Mucosa of rectum (tissue), 2 donors: ENCODE measurements around the gene TNIP1.

Experiments
- H3K27ac ChIP-seq, 2 donors: one replicate each; pipeline ENCODE4 v1.7.0; 2013; ENCODE audit warnings: inconsistent platforms in 2 of 2, low read depth in 2 of 2, low read length in 2 of 2
- H3K27me3 ChIP-seq, 2 donors: one replicate each; pipeline ENCODE4 v1.7.0; 2013; ENCODE audit warnings: low read length in 2 of 2; ENCODE audit not compliant: control insufficient read depth in 2 of 2, insufficient read depth in 2 of 2
- H3K36me3 ChIP-seq, 2 donors: one replicate each; pipeline ENCODE4 v1.7.0; 2013; ENCODE audit warnings: low read length in 2 of 2; ENCODE audit not compliant: control insufficient read depth in 2 of 2, insufficient read depth in 2 of 2
- H3K4me1 ChIP-seq, 2 donors: one replicate each; pipeline ENCODE4 v1.7.0; 2013; ENCODE audit warnings: low read length in 2 of 2, mild to moderate bottlenecking in 1 of 2; ENCODE audit not compliant: control insufficient read depth in 2 of 2, insufficient read depth in 2 of 2
- H3K4me3 ChIP-seq, 2 donors: one replicate each; pipeline ENCODE4 v1.7.0; 2013; ENCODE audit warnings: low read length in 2 of 2
- H3K9ac ChIP-seq, 2 donors: one replicate each; pipeline ENCODE4 v1.7.0; 2013; ENCODE audit warnings: low read length in 2 of 2, low read depth in 1 of 2, mild to moderate bottlenecking in 1 of 2
- H3K9me3 ChIP-seq, 2 donors: one replicate each; pipeline ENCODE4 v1.7.0; 2013; ENCODE audit warnings: low read length in 2 of 2; ENCODE audit not compliant: control insufficient read depth in 2 of 2
- donor health status: healthy.
- donor health status: Normal muscosa, but diverticular disease.

Gene TNIP1

DNA sequence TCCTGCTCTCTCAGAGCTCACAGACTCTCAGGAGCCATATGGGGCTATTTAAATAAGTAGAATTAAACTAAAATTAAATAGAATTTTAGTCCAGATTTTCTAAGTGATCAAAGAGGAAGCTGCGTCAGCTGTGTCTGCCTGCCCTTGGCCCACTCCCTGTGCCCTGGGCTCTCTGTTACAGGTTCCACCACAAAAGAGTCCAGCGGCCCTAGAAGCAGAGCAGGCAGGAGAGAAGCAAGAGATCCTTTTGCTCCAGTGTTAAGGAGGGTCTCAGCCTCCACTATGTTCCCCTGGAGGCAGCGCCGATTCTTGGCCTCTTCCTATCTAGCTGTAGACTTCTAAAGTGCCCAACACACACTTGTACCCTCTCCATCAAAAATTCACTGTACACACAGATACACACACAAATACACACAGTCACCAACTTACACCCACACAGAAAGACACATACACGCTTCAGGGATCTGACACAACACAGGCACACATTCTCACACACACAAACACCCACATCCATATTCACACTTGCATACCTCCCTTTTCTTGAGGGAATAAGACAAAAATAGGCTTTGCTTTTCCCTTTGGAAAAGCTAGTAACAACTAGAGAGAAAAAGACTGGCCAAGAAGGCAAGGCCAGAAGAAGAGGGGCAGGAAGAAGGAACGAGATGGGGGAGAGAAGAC is 5.5 kb upstream of the TNIP1 start:
- H3K36me3 ChIP-seq = no peaks in the 10 kb centered on the region
- H3K27ac ChIP-seq = peak overlapping the region; percentile 85 to 87
- no peaks in the 10 kb centered on the region for H3K27me3 ChIP-seq
- peak overlapping the region; percentile 38 to 56 for H3K4me3 ChIP-seq
- H3K9ac ChIP-seq = peak overlapping the region; percentile 48 to 50
- peaks cover 45 to 55% of the 10 kb centered on the region in 2 donors for H3K4me1 ChIP-seq
- H3K9me3 ChIP-seq = no peaks in the 10 kb centered on the region

DNA sequence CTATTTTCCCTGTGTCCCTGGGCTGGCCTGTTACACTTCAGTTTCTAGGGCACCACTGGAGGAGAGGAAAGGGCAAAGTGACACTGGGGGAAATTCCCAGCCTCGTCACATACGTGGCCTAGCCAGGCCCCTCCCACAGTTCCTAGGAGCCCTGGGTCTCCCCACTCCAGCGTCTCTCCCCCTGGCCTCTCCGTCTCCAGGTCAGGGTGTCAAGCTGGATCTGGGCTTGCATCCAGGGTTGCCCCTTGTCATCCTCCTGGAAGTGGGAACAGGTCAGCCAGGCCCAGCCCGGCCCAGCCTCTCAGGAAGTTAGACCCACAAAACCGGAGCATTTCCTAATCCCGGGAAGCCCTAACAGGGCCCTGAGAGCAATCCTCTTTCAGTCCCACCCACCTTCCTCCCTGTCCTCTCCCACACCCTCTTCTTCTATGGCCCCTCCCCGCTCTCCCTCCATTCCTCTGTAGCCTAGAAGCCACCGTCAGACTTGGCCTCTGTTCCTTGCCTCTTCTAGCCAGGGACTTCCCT is 4.7 kb upstream of the TNIP1 start:
- H3K27ac ChIP-seq = peak overlapping the region; percentile 85 to 87
- H3K27me3 ChIP-seq = no peaks in the 10 kb centered on the region
- H3K4me3 ChIP-seq = peak overlapping the region; percentile 18 to 45
- H3K9ac ChIP-seq = peak overlapping the region; percentile 50 to 52
- no peaks in the 10 kb centered on the region for H3K9me3 ChIP-seq
- H3K4me1 ChIP-seq = peaks cover 45 to 55% of the 10 kb centered on the region in 2 donors
- H3K36me3 ChIP-seq = no peaks in the 10 kb centered on the region

DNA sequence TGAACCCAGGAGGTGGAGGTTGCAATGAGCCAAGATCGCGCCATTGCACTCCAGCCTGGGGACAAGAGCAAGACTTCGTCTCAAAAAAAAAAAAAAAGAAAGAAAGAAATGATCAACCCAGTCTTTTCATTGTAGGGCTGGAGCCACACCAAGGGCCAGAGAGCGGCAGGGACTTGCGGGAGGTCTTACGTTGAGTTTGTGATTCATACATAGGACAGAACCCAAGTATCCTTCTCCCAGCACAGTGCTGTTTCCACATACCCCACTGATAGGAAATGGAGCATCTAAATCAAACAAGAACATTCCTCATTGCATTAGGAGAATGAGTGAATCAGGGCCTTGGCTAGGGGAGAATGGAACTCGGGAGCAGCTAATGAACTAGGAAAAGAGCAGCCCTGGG is 3.5 kb upstream of the TNIP1 start:
- H3K9me3 ChIP-seq = no peaks in the 10 kb centered on the region
- H3K27me3 ChIP-seq = no peaks in the 10 kb centered on the region
- peaks cover 54 to 64% of the 10 kb centered on the region in 2 donors for H3K4me1 ChIP-seq
- peak overlapping the region; percentile 85 to 87 for H3K27ac ChIP-seq
- no peak overlapping the region for H3K4me3 ChIP-seq
- H3K9ac ChIP-seq = no peak overlapping the region
- H3K36me3 ChIP-seq = no peaks in the 10 kb centered on the region

GRCh38 chr5:151083081-151083676 is 2.3 kb upstream of the TNIP1 start:
- Histone ChIP-seq H3K36me3 (no peaks in the 10 kb centered on the region), H3K4me1 (peaks cover 64 to 73% of the 10 kb centered on the region in 2 donors), H3K9me3 (no peaks in the 10 kb centered on the region), H3K9ac (peak overlapping the region; percentile 65 to 99), H3K4me3 (peak overlapping the region; percentile 20 to 32), H3K27me3 (no peaks in the 10 kb centered on the region), H3K27ac (peak overlapping the region; percentile 99)

GRCh38 chr5:151082282-151082902 is 1.6 kb upstream of the TNIP1 start:
- Histone ChIP-seq H3K4me1 (peaks cover 72 to 76% of the 10 kb centered on the region in 2 donors), H3K27ac (peak overlapping the region; percentile 99), H3K9me3 (no peaks in the 10 kb centered on the region), H3K4me3 (peak overlapping the region; percentile 17 to 96), H3K36me3 (peaks cover under 1 to 6% of the 10 kb centered on the region in 2 donors), H3K9ac (peak overlapping the region; percentile 99 to 100), H3K27me3 (no peaks in the 10 kb centered on the region)

- Histone ChIP-seq H3K4me1 (peaks cover 69 to 73% of the 10 kb centered on the region in 2 donors), H3K9me3 (no peaks in the 10 kb centered on the region), H3K4me3 (peak overlapping the region; percentile 88 to 96), H3K9ac (peak overlapping the region; percentile 99 to 100), H3K27me3 (no peaks in the 10 kb centered on the region), H3K36me3 (peaks cover 7 to 11% of the 10 kb centered on the region in 2 donors), H3K27ac (peak overlapping the region; percentile 99)
Observed at GRCh38 chr5:151081431-151082281, 822 bp upstream of the TNIP1 start.

GRCh38 chr5:151079838-151080612 is 809 bp downstream of the TNIP1 start:
- H3K4me3 ChIP-seq = peak overlapping the region; percentile 88 to 96
- H3K9me3 ChIP-seq = no peaks in the 10 kb centered on the region
- peaks cover 53 to 65% of the 10 kb centered on the region in 2 donors for H3K4me1 ChIP-seq
- peak overlapping the region; percentile 99 for H3K27ac ChIP-seq
- H3K27me3 ChIP-seq = no peaks in the 10 kb centered on the region
- peaks cover 7 to 11% of the 10 kb centered on the region in 2 donors for H3K36me3 ChIP-seq
- peak overlapping the region; percentile 86 to 99 for H3K9ac ChIP-seq

- Histone ChIP-seq H3K27me3 (no peaks in the 10 kb centered on the region), H3K27ac (peak overlapping the region; percentile 25 to 54), H3K4me3 (peak overlapping the region; percentile 13 to 96), H3K9ac (peak overlapping the region in 1 of 2 donors; percentile 52), H3K9me3 (no peaks in the 10 kb centered on the region), H3K36me3 (peaks cover 7 to 15% of the 10 kb centered on the region in 2 donors), H3K4me1 (peaks cover 45 to 55% of the 10 kb centered on the region in 2 donors)
Observed at GRCh38 chr5:151078490-151079262, 2.2 kb downstream of the TNIP1 start.
